WERI-Rb-1 (cell line): ENCODE measurements around the gene WDFY2.
"Not testable (repeated sequence)": the region's sequence is repeated elsewhere in the genome, so short reads cannot be mapped to it uniquely, and the experiment has no call there.

Experiments used
- DNase-seq: peaks from one replicate; pipeline ENCODE4 v3.0.0-alpha.2; 2020
- H3K27ac ChIP-seq: fragments of 250-450 bp; sonication (Bioruptor Pico); 2 replicates; pipeline ENCODE4 v1.5.1; 2020; ENCODE audit warnings: mild to moderate bottlenecking, moderate library complexity
- H3K27me3 ChIP-seq: fragments of 250-450 bp; sonication (Bioruptor Pico); 2 replicates; pipeline ENCODE4 v1.5.1; 2021; ENCODE audit warnings: mild to moderate bottlenecking, low read depth, moderate library complexity; ENCODE audit not compliant: insufficient read depth, severe bottlenecking
- H3K36me3 ChIP-seq: fragments of 250-450 bp; sonication (Bioruptor Pico); 2 replicates; pipeline ENCODE4 v1.5.1; 2020; ENCODE audit warnings: mild to moderate bottlenecking, moderate library complexity
- H3K4me3 ChIP-seq: 2 replicates; pipeline ENCODE4 v1.5.1; 2011; ENCODE audit warnings: low read depth, mild to moderate bottlenecking, control low read depth, low read length
- H3K9me3 ChIP-seq: fragments of 250-450 bp; sonication (Bioruptor Pico); 2 replicates; pipeline ENCODE4 v1.5.1; 2021; ENCODE audit warnings: mild to moderate bottlenecking, moderate library complexity; ENCODE audit not compliant: severe bottlenecking
- TF ChIP-seq, protein P1 (sequence below): IDR thresholded peaks from 2 replicates; pipeline ENCODE4 v1.5.1; 2011; ENCODE audit warnings: low read depth, mild to moderate bottlenecking, control low read depth, inconsistent platforms, low read length

The WDFY2 gene

DNA sequence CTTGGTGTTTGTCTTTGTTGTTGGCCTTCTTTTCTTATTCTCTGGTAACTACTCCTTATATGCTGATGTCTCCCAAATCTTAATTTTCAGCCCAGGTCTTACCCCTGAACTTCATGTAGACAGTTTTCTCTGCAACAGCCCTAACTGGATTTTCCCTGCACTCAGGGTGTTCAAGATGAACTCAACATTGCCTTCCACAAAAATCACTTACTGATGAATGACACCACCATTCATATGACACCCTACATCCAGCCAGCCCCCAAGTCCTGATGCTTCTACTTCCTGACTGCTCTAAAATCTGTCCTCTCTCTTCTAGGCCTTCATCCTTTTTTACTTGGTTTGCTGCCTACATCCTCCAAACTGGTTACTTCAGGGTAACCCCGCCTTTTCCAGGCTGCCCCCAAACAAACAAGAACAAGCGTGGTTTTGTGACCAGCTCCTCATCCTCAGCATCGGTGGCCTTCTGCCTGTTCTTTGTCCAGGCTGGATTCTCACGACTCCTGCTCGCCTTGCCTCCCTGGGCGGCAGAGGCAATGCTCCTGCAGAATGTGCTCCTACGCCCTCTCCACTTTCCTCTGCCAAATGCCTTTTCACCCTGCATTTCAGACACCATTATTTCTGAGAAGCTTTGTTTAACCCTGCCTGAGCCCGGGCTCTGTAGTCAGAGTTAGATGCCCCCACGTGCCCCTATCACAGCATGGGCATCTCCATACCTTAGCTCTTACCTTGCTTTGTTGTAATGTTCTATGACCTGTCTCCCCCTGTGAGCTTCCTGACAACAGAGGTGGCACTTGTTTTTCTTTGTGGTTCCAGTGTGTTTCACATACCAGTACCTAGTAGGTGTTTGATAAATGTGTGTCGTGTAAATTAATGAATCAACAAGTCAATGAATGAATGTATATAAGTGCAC lies 61.8 kb downstream of the WDFY2 start:
- H3K27ac ChIP-seq: no peak overlapping the region

DNA sequence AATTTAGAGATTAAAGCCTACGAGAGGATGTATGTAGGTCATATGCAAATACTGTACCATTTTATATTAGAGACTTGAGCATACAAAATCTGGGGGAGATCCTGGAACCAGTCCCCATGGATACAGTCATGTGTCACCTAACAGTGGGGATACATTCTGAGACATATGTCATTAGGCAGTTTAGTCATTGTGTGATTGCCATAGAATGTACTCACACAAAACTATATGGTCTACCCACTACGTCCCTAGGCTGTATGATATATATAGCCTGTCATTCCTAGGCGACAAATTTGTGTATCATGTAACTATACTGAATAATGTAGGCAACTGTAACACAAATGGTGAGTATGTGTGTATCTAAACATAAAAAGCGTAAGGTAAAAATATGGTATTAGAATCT lies 62.8 kb downstream of the WDFY2 start:
- H3K9me3 ChIP-seq: no peaks in the 10 kb centered on the region
- no peak overlapping the region for H3K27ac ChIP-seq
- TF ChIP-seq, protein P1, sequence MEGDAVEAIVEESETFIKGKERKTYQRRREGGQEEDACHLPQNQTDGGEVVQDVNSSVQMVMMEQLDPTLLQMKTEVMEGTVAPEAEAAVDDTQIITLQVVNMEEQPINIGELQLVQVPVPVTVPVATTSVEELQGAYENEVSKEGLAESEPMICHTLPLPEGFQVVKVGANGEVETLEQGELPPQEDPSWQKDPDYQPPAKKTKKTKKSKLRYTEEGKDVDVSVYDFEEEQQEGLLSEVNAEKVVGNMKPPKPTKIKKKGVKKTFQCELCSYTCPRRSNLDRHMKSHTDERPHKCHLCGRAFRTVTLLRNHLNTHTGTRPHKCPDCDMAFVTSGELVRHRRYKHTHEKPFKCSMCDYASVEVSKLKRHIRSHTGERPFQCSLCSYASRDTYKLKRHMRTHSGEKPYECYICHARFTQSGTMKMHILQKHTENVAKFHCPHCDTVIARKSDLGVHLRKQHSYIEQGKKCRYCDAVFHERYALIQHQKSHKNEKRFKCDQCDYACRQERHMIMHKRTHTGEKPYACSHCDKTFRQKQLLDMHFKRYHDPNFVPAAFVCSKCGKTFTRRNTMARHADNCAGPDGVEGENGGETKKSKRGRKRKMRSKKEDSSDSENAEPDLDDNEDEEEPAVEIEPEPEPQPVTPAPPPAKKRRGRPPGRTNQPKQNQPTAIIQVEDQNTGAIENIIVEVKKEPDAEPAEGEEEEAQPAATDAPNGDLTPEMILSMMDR: no peak

More for the DNA sequence above, 61.8 kb downstream of the WDFY2 start:
- no peaks in the 10 kb centered on the region for H3K9me3 ChIP-seq
- no peak for DNase-seq
- no peaks in the 10 kb centered on the region for H3K36me3 ChIP-seq
- TF ChIP-seq, protein P1: no peak
- H3K27me3 ChIP-seq: no peaks in the 10 kb centered on the region
- no peak overlapping the region for H3K4me3 ChIP-seq

DNA sequence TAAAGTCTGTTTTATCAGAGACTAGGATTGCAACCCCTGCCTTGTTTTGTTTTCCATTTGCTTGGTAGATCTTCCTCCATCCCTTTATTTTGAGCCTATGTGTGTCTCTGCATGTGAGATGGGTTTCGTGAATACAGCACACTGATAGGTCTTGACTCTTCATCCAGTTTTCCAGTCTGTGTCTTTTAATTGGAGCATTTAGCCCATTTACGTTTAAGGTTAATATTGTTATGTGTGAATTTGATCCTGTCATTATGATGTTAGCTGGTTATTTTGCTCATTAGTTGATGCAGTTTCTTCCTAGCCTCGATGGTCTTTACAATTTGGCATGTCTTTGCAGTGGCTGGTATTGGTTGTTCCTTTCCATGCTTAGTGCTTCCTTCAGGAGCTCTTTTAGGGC lies 67.9 kb downstream of the WDFY2 start:
- H3K4me3 ChIP-seq, DNase-seq, H3K27ac ChIP-seq, H3K36me3 ChIP-seq, H3K27me3 ChIP-seq, H3K9me3 ChIP-seq: not testable (repeated sequence)

More for the DNA sequence above, 62.8 kb downstream of the WDFY2 start:
- Histone ChIP-seq H3K27me3 (no peaks in the 10 kb centered on the region), H3K36me3 (no peaks in the 10 kb centered on the region), H3K4me3 (no peak overlapping the region)
- DNase-seq: no peak

GRCh38 chr13:51659276-51660127 lies 75.2 kb downstream of the WDFY2 start:
- no peak for DNase-seq

GRCh38 chr13:51660813-51661212 lies 76.6 kb downstream of the WDFY2 start:
- no peak for DNase-seq
- H3K9me3 ChIP-seq: no peaks in the 10 kb centered on the region
- H3K4me3 ChIP-seq: no peak overlapping the region
- H3K36me3 ChIP-seq: no peaks in the 10 kb centered on the region
- H3K27ac ChIP-seq: no peak overlapping the region
- no peaks in the 10 kb centered on the region for H3K27me3 ChIP-seq
- TF ChIP-seq, protein P1: no peak

More at GRCh38 chr13:51659276-51660127, 75.2 kb downstream of the WDFY2 start:
- Histone ChIP-seq H3K27ac (no peak overlapping the region), H3K9me3 (no peaks in the 10 kb centered on the region), H3K4me3 (no peak overlapping the region), H3K27me3 (no peaks in the 10 kb centered on the region), H3K36me3 (no peaks in the 10 kb centered on the region)
- TF ChIP-seq, protein P1: no peak
